Subcutaneous abdominal adipose tissue (tissue), 5 donors: ENCODE data around the gene TP73.
"Not testable (repeated sequence)": the region's sequence is repeated elsewhere in the genome, so short reads cannot be mapped to it uniquely, and the experiment has no call there.

Experiments
- H3K27ac ChIP-seq: one replicate; pipeline ENCODE4 v1.7.0; 2013; ENCODE audit warnings: low read depth, mild to moderate bottlenecking, inconsistent platforms, low read length, moderate library complexity
- H3K27me3 ChIP-seq, 5 donors: one replicate each; pipeline ENCODE4 v1.7.0; 2013; ENCODE audit warnings: low read length in 5 of 5, inconsistent platforms in 1 of 5; ENCODE audit not compliant: control insufficient read depth in 5 of 5, insufficient read depth in 4 of 5
- H3K36me3 ChIP-seq, 5 donors: one replicate each; pipeline ENCODE4 v1.7.0; 2013; ENCODE audit warnings: low read length in 5 of 5; ENCODE audit not compliant: control insufficient read depth in 5 of 5, insufficient read depth in 5 of 5
- H3K4me1 ChIP-seq, 5 donors: one replicate each; pipeline ENCODE4 v1.7.0; 2013; ENCODE audit warnings: low read length in 5 of 5, mild to moderate bottlenecking in 3 of 5, moderate library complexity in 1 of 5; ENCODE audit not compliant: control insufficient read depth in 5 of 5, insufficient read depth in 5 of 5
- H3K4me3 ChIP-seq, 5 donors: one replicate each; pipeline ENCODE4 v1.7.0; 2013; ENCODE audit warnings: low read length in 5 of 5, low read depth in 1 of 5
- H3K9ac ChIP-seq, 5 donors: one replicate each; pipeline ENCODE4 v1.7.0; 2013; ENCODE audit warnings: low read length in 5 of 5, mild to moderate bottlenecking in 4 of 5, moderate library complexity in 3 of 5
- H3K9me3 ChIP-seq, 5 donors: one replicate each; pipeline ENCODE4 v1.7.0; 2013; ENCODE audit warnings: low read length in 5 of 5; ENCODE audit not compliant: control insufficient read depth in 5 of 5
- donor health status: healthy.
- donor health status: healthy.
- donor health status: healthy.
- donor health status: healthy.
- donor health status: healthy.

TP73 gene

DNA sequence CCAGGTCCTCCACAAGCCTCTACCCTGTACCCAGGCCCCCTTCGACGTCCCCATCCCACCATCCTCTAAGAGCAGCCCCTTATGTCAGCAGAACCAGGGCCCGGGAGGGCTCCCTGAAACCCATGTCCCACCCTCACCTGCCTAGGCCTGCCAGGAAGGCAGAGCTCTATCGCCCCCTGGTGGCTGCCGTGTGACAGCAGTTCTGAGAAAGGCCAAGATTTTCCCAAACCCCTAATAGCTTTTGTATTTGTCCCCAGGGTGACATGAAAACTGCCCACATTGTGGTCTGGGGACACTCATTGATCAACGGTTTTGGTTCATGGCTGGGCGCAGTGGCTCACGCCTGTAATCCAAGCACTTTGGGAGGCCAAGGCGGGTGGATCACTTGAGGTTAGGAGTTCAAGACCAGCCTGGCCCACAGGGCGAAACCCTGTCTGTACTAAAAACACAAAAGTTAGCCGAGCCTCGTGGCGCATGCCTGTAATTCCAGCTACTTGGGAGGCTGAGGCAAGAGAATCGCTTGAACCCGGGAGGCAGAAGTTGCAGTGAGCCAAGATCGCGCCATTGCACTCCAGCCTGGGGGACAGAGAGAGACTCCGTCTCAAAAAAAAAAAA lies 72.2 kb downstream of the TP73 start:
- not testable (repeated sequence) for H3K9me3 ChIP-seq, H3K4me1 ChIP-seq, H3K36me3 ChIP-seq, H3K27ac ChIP-seq, H3K9ac ChIP-seq, H3K4me3 ChIP-seq
- H3K27me3 ChIP-seq: peaks cover 17 to 38% (median 26%) of the 10 kb centered on the region in 5 donors

DNA sequence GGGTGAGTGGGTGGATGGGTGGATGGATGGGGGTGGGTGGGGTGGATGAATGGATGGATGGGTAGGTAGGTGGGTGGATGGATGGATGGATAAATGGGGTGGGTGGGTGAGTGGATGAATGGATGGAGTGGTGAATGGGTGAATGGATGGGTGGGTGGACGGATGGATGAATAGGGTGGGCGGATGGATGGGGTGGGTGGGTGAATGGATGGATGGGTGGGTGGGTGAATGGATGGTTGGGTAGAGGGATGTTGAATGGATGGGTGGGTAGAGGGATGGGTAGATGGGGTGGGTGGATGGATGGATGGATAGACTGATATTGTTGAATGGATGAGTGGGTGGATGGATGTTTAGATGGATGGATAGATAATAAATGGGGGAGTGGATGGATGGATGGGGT lies 73.0 kb downstream of the TP73 start:
- Histone ChIP-seq H3K9ac (no peak overlapping the region), H3K4me3 (no peak overlapping the region), H3K4me1 (no peaks in the 10 kb centered on the region), H3K9me3 (no peaks in the 10 kb centered on the region), H3K36me3 (no peaks in the 10 kb centered on the region), H3K27ac (no peak overlapping the region), H3K27me3 (peaks cover 24 to 41% (median 33%) of the 10 kb centered on the region in 5 donors)

DNA sequence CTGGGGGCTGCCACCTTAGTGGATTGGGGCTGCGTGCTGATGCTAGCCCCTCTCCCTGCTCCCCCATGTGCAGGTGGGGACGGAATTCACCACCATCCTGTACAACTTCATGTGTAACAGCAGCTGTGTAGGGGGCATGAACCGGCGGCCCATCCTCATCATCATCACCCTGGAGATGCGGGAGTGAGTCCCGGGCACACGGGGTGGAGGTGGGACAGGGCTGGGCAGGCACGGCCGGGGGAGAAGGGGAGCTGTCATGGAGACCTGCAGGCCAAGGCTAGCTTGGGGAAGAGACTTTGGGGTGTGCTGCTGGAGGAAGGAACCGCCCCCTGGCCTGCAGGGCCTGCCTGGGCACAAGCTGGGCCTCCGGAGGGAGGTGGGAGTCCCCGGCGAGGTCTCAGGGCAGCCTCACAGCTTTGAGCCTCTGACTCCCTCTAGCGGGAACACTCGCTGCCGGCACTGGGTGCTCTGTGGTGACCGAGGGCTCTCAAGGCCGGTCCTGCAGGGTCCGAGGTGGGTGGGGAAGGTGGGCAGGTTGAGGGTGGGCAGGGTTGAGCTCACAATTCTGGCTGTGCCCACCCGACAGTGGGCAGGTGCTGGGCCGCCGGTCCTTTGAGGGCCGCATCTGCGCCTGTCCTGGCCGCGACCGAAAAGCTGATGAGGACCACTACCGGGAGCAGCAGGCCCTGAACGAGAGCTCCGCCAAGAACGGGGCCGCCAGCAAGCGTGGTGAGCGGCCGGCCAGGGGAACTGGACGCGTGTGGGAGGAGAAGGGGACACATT lies 74.9 kb downstream of the TP73 start:
- H3K27ac ChIP-seq: no peak overlapping the region
- no peaks in the 10 kb centered on the region for H3K9me3 ChIP-seq
- peaks cover 36 to 56% (median 46%) of the 10 kb centered on the region in 5 donors for H3K27me3 ChIP-seq
- H3K4me1 ChIP-seq: peaks cover 0 to 10% (median 2%) of the 10 kb centered on the region in 5 donors
- no peak overlapping the region for H3K9ac ChIP-seq
- H3K36me3 ChIP-seq: no peaks in the 10 kb centered on the region
- no peak overlapping the region for H3K4me3 ChIP-seq

DNA sequence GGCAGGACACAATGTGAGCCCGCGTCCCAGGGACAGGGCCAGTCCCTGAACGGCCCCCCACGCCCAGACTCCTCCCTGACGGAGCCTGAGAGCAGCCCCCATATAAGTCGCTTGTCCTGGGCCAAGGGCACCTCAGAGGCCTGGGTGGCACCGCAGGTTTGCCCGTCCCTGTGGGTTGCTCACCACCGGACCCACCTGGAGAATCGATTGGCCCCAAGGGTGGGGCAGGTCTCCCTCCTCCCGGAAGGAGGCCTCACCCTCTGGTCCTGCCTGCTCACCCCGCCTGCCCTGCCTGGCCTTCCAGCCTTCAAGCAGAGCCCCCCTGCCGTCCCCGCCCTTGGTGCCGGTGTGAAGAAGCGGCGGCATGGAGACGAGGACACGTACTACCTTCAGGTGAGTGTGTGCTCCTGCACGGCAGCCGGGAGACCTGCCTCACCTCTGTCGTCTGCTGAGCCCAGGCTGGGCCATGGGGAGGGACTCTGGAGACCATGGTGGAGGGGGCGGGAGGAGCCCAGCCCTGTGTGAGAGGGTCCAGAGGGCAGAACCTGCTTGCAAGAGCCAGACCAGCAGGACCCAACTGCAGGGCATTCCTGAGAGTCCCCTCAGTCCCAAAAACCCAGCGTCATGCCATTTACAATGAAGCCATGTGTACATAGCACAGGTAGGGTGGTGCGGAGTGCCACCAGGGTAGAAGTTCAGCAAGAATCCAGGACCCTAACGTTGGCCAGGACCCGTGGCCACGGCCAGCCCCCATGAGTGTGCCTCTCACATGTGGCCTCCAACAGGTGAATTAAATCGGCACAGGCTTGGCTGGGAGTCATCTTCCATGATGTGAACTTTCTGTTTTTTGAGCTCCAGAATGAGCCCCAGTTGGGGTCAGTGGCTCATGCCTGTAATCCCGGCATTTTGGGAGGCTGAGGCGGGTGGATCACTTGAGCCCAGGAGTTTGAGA lies 75.8 kb downstream of the TP73 start:
- no peak overlapping the region for H3K4me3 ChIP-seq
- no peaks in the 10 kb centered on the region for H3K9me3 ChIP-seq
- H3K27ac ChIP-seq: no peak overlapping the region
- H3K4me1 ChIP-seq: peaks cover 0 to 18% (median 6%) of the 10 kb centered on the region in 5 donors
- no peaks in the 10 kb centered on the region for H3K36me3 ChIP-seq
- H3K9ac ChIP-seq: no peak overlapping the region
- peaks cover 36 to 61% (median 53%) of the 10 kb centered on the region in 5 donors for H3K27me3 ChIP-seq

DNA sequence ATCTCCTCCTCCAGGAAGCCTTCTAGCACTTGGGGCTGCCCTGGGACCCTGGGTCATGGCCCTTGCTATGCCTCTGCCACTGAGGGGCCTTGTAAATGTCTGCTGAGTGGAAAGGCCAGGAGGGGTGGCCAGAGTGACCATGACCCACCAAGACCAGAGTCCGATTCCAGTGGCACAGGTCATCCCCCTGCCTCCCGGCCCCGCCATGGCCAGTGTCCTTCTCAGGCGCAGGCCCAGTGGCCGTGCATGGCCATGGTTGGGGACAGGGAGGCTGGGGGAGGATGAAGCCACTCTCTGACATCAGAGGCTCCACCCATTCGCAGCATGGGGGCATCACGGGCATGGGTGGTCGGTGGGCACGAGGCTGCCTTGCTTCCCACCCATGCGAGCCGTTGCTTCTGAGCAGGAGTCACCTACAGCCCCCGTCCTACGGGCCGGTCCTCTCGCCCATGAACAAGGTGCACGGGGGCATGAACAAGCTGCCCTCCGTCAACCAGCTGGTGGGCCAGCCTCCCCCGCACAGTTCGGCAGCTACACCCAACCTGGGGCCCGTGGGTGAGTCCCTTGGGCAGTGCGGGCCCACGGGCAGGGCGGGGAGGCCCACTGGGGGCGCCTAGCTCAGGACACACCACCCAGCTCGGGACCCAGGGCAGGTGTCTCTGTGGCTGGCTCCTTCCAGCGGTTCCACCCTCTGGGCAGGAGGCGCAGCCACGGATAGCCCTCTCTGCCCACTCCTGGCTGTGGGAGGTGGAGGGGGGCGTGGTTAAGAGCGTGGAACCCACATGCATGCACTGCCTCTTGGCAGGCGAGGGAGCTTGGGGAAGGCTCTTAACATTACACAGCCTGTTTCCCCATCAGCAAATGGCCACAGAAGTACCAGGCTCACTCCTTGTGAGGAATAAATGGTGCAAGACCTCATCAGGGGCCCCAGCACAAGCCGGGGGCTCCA lies 77.6 kb downstream of the TP73 start:
- no peak overlapping the region for H3K27ac ChIP-seq
- peaks cover 0 to 7% (median 0%) of the 10 kb centered on the region in 5 donors for H3K36me3 ChIP-seq
- no peak overlapping the region for H3K4me3 ChIP-seq
- H3K9me3 ChIP-seq: no peaks in the 10 kb centered on the region
- H3K4me1 ChIP-seq: peaks cover 0 to 21% (median 6%) of the 10 kb centered on the region in 5 donors
- H3K9ac ChIP-seq: no peak overlapping the region
- peaks cover 34 to 70% (median 55%) of the 10 kb centered on the region in 5 donors for H3K27me3 ChIP-seq

DNA sequence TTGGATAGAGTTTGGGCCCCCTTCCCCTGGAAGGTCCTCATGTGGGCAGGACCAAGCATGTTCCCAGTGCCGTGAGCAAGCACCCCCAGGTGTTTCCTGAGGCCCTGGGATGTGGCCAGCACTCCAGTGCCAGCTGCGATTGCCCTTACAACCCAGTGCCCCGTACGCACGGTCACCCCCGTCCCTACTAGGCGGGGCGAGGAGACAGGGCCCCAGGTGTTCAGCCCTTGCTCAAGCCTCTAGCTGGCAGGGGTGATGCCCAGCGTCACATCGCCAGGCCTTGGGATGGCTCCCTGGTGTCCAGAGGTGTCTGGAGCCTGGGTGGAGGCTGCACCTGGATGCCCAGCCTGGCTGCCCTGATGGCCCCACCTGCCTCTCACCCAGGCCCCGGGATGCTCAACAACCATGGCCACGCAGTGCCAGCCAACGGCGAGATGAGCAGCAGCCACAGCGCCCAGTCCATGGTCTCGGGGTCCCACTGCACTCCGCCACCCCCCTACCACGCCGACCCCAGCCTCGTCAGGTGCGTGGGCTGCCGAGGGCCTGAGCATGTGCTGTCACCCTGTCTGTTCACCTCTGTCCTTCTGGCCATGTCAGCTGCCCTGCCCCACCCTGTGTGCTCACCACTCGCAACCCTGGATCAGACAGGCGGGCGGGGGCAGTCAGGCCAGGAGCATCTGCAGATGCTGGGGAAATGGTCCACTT lies 78.4 kb downstream of the TP73 start:
- Histone ChIP-seq H3K9me3 (no peaks in the 10 kb centered on the region), H3K4me1 (peaks cover 0 to 21% (median 6%) of the 10 kb centered on the region in 5 donors), H3K9ac (no peak overlapping the region), H3K4me3 (no peak overlapping the region), H3K27me3 (peaks cover 34 to 70% (median 55%) of the 10 kb centered on the region in 5 donors), H3K36me3 (peaks cover 0 to 14% (median 2%) of the 10 kb centered on the region in 5 donors), H3K27ac (no peak overlapping the region)

DNA sequence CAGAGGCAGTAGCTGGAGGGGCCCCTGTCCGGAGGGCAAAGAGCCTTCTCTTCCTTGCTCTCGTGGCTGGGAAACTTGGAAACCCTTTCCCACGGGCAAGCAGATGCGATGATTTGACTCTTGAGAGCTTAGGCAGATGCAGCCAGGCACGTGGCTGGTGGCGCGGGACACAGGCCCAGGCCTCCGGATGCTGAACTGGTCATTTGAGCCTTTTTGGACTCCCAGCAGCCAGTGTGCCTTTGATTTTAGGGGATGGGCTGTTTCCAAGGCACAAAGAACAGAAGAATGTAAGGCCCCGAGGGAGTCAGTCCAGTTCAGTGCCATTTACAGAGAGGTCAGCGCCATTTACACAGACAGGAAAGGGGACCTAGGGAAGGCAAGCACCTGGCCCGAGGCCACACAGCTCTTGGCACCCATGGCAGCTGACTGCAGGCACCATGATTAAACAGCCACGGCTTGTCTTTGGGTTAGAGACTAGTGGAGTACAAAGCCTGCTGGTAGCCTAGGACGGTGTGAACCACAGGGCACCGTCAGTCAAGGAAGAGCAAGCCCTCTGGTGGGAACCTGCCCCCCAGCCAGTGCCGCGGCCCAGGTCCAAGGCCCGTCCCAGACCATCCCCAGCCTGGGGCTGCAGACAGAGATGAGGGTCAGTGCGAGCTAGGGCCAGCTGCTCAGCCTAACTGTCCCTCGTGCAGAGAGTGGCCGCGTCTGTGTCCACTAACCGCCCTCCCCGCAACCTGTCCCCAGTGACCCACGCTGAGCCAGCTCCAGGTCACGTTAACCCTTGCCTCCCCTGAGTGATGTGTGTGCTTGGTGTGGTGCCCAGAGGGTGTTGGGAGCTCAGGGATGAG lies 79.5 kb downstream of the TP73 start:
- Histone ChIP-seq H3K9ac (no peak overlapping the region), H3K36me3 (peaks cover 0 to 24% (median 11%) of the 10 kb centered on the region in 5 donors), H3K4me1 (peaks cover 0 to 21% (median 6%) of the 10 kb centered on the region in 5 donors), H3K27ac (no peak overlapping the region), H3K27me3 (peaks cover 30 to 68% (median 52%) of the 10 kb centered on the region in 5 donors), H3K9me3 (no peaks in the 10 kb centered on the region), H3K4me3 (no peak overlapping the region)

DNA sequence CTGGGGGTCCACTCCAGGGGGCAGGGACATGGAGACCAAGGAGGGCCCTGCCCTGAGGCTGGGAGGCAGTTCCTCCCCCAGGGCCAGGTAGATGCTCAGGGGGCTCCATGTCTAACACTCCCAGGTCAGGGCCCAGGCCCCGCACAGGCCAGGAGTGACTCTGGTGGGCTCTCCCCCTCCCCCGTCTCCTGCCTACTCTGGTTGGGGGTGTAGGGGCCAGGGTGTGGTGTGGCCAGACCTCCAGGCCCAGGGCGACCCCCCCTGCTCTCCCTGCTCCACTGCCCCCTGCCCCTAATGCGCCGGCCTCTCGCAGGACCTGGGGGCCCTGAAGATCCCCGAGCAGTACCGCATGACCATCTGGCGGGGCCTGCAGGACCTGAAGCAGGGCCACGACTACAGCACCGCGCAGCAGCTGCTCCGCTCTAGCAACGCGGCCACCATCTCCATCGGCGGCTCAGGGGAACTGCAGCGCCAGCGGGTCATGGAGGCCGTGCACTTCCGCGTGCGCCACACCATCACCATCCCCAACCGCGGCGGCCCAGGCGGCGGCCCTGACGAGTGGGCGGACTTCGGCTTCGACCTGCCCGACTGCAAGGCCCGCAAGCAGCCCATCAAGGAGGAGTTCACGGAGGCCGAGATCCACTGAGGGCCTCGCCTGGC lies 80.2 kb downstream of the TP73 start:
- H3K36me3 ChIP-seq: peaks cover 0 to 31% (median 17%) of the 10 kb centered on the region in 5 donors
- H3K27ac ChIP-seq: no peak overlapping the region
- H3K9me3 ChIP-seq: no peaks in the 10 kb centered on the region
- peaks cover 0 to 21% (median 6%) of the 10 kb centered on the region in 5 donors for H3K4me1 ChIP-seq
- H3K4me3 ChIP-seq: no peak overlapping the region
- H3K27me3 ChIP-seq: peaks cover 24 to 62% (median 46%) of the 10 kb centered on the region in 5 donors
- H3K9ac ChIP-seq: no peak overlapping the region
